Measurements from ENCODE around the gene DPF3. TPM values are rescaled to one million over a fixed set of nuclear protein-coding genes. Genes with fewer than 3 reads are reported as not detected.

Gene DPF3
- total and polyA plus RNA-seq, 9 of the 15 experiments (the other 6 are each of a cell fraction or from before 2014, with no cell fraction given), result 0.21 to 4.9 (median 1.2) TPM

GRCh38 chr14:72825486-72825885 lies 68.4 kb downstream of the DPF3 start (continued):
- TF ChIP-seq HES1 (IDR thresholded peaks at IDR 0.05; ENCODE audit: low read depth) (no peak), MTA2 (IDR thresholded peaks at IDR 0.05; ENCODE audit: low read depth) (no peak)

- TF ChIP-seq SPI1 (IDR thresholded peaks at IDR 0.05; ENCODE audit: borderline replicate concordance, low read depth, low read length), result peak; percentile 75; the same call in 1 of the 2 replicates
- TF ChIP-seq U2AF2 (optimal IDR thresholded peaks at IDR 0.05; ENCODE audit: low read depth, low read length), result no peak
- ChIA-PET CTCF (ENCODE audit: low intra/inter-chr PET ratio) (interaction anchor here (0.6 kb wide), 1 partner anchor 79 kb away, joined by 3 read pairs; no protein-coding TSS in a partner anchor), POLR2A (interaction anchor here (0.6 kb wide), 1 partner anchor 275 kb away, joined by 3 read pairs; no protein-coding TSS in a partner anchor)
- Histone ChIP-seq H3K4me1 (replicated peaks in 1 of 2; ENCODE audit: control insufficient read depth in 2 of 2, insufficient read depth in 2 of 2, low read length in 2 of 2) (peaks cover 14 to 31% of the 10 kb centered on the region in 2 experiments; a peak in 3 of 5 replicates), H3K27me3 (ENCODE audit: control insufficient read depth in 2 of 2, insufficient read depth in 2 of 2, low read length in 2 of 2) (no peaks in the 10 kb centered on the region; a peak in 1 of 5 replicates), H3K9ac (ENCODE audit: insufficient read depth in 1 of 2, low read depth in 2 of 2, low read length in 2 of 2) (no peak overlapping the region), H2AFZ (ENCODE audit: low read depth, low read length) (no peak overlapping the region), H3K79me2 (ENCODE audit: control insufficient read depth, insufficient read depth, low read length) (no peaks in the 10 kb centered on the region), H3K4me3 (no peak overlapping the region), H3K27ac (ENCODE audit: extremely low read depth, low read depth, low read length) (no peak overlapping the region), H3K36me3 (ENCODE audit: control insufficient read depth, insufficient read depth, low read length) (no peaks in the 10 kb centered on the region), H3K9me3 (replicated peaks; ENCODE audit: control insufficient read depth, insufficient read depth, low read depth, low read length) (no peaks in the 10 kb centered on the region), H3K9me1 (ENCODE audit: control insufficient read depth, insufficient read depth, low read length) (no peaks in the 10 kb centered on the region), H3K4me2 (ENCODE audit: insufficient read depth, low read length) (peak overlapping the region; percentile 78; the same call in 1 of the 2 replicates), H4K20me1 (replicated peaks; ENCODE audit: control insufficient read depth, insufficient read depth, low read length) (peaks cover 4% of the 10 kb centered on the region; the same call in 1 of the 2 replicates)
- ATAC-seq, result no peak
- no peak for FAIRE-seq
- in situ Hi-C loops (cut with MboI), result no loop called here
- BruUV-seq (replicated peaks), result no TSS peak
- WGBS (ENCODE audit: insufficient coverage, low coverage, missing lambda C conversion rate), result 38% methylated on average over 1 of the region's 2 CpGs
- intact Hi-C loops (cut with micrococcal nuclease), result loop anchor here (10.0 kb wide), 1 partner anchor 79 kb away; no protein-coding TSS in a partner anchor
- no peak for DNase-seq (ENCODE audit: extremely low read depth in 1 of 4, low spot score in 3 of 4)
Observed at GRCh38 chr14:72824051-72824450, 69.8 kb downstream of the DPF3 start.

Data from K562 (cell line).